Neural cell (in vitro differentiated cells): ENCODE results near the gene STK24.

Experiments
- CTCF ChIP-seq: fragments of 450-650 bp; IDR thresholded peaks from 2 replicates; pipeline ENCODE4 v1.5.1; 2014; ENCODE audit warnings: antibody characterized with exemption, mild to moderate bottlenecking, moderate library complexity; ENCODE audit not compliant: poor library complexity, severe bottlenecking
- EZH2 ChIP-seq: fragments of 200-600, 300-800 bp; shearing (Covaris generic), sonication (generic); IDR thresholded peaks from 2 replicates; pipeline ENCODE4 v1.6.1; 2014; ENCODE audit warnings: antibody characterized with exemption, low read length, borderline replicate concordance, mild to moderate bottlenecking; ENCODE audit not compliant: insufficient read depth, poor library complexity, severe bottlenecking
- POLR2AphosphoS5 ChIP-seq: IDR thresholded peaks from 2 replicates; pipeline ENCODE4 v1.6.1; 2012
- RAD21 ChIP-seq: fragments of 450-650 bp; conservative IDR thresholded peaks from 2 replicates; pipeline ENCODE4 v1.6.1; 2014; ENCODE audit warnings: antibody characterized with exemption, mild to moderate bottlenecking, moderate library complexity

DNA sequence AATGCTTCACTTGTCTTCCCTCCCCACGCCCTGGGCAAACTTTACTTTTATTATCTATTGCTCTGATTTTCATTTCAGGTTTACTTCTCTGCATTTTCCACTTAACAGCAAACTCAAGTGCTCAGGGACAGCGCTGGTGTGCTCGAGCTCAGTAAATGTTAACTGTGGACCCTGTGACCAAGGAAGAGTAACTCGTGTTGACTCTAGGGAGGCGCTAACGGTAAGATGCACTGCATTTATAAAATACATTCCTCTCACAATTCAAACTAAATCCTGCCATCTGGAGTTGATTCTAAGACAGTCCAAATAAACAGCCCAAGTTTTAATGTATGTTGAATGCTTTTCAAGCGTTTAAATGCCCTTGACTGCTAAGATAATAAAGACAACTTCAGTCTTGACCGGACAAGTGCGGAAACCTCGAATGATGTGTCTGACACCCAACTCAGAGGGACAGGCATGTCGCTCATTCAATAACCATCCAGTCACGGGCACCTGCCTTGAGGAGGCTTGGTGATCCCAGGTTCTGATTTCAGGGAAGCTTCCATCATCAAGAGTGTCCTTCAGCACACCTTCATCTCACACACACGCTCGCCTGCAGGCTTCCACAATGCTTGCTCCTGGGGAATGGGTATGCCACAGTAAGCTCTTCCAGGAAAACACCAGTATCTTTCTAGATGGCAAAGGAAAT lies 93.2 kb downstream of the STK24 start:
- TF ChIP-seq CTCF (no peak), POLR2AphosphoS5 (no peak), RAD21 (no peak), EZH2 (no peak)
